HG02759 (cell line): ENCODE data around the gene SEMA6A.

Experiments used
- ATAC-seq: cut with Tn5 transposase; IDR thresholded peaks from one replicate; pipeline ENCODE4 v1.9.1; 2021; ENCODE audit warnings: mild to moderate bottlenecking, moderate library complexity; ENCODE audit not compliant: unreplicated experiment

SEMA6A gene, protein sequence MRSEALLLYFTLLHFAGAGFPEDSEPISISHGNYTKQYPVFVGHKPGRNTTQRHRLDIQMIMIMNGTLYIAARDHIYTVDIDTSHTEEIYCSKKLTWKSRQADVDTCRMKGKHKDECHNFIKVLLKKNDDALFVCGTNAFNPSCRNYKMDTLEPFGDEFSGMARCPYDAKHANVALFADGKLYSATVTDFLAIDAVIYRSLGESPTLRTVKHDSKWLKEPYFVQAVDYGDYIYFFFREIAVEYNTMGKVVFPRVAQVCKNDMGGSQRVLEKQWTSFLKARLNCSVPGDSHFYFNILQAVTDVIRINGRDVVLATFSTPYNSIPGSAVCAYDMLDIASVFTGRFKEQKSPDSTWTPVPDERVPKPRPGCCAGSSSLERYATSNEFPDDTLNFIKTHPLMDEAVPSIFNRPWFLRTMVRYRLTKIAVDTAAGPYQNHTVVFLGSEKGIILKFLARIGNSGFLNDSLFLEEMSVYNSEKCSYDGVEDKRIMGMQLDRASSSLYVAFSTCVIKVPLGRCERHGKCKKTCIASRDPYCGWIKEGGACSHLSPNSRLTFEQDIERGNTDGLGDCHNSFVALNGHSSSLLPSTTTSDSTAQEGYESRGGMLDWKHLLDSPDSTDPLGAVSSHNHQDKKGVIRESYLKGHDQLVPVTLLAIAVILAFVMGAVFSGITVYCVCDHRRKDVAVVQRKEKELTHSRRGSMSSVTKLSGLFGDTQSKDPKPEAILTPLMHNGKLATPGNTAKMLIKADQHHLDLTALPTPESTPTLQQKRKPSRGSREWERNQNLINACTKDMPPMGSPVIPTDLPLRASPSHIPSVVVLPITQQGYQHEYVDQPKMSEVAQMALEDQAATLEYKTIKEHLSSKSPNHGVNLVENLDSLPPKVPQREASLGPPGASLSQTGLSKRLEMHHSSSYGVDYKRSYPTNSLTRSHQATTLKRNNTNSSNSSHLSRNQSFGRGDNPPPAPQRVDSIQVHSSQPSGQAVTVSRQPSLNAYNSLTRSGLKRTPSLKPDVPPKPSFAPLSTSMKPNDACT

DNA sequence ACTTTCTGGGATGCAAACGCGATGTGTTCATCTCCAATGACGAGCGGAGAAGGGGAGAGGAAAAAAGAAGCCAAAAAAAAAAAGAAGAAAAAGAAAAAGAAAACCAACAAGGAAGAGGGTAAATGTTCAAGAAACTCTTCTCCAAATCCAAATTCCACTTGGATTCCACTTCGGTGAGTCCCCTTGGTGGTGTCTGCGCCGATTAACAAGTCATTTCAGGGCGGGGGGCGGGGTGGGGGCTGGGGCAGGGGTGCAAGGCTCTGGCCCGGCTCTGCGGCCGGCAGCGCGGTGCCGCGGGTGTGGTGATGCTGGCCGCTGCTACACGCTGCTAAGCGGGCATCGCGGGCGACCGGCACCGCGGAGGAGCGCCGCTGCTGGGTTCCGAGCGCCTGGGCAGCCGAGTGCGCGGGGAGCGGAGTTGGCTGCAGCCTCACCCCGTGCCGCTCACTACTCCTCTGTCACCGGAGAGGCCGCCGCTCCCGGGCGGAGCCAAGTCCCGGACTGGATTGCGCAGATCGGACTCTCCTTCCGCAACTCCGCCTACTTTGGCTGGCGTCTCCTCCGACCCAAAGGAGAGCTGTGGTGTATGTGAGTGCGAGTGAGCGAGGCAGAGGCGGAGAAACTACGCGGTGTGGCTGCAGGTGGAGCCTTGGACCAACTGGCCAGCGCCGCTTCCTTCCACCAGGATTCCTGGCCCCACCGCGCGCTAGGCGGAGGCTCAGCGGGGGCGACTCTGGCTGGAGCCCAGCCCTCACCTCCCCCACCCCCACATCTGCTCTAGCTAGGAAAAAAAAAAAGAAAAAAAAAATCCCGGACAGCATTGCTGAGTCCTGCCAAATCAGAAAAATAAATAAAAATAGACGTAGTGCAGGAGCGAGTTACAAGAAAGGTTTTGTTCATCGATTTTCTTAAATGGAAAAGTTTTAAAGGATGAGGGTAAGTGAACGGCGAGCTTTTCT lies at the start of gene SEMA6A:
Gene SEMA6A (minus strand): TSS at position 457 of the 959 bp plus-strand sequence. CDS start 69,879 bp downstream, outside the sequence.
- ATAC-seq: peak; percentile 60

DNA sequence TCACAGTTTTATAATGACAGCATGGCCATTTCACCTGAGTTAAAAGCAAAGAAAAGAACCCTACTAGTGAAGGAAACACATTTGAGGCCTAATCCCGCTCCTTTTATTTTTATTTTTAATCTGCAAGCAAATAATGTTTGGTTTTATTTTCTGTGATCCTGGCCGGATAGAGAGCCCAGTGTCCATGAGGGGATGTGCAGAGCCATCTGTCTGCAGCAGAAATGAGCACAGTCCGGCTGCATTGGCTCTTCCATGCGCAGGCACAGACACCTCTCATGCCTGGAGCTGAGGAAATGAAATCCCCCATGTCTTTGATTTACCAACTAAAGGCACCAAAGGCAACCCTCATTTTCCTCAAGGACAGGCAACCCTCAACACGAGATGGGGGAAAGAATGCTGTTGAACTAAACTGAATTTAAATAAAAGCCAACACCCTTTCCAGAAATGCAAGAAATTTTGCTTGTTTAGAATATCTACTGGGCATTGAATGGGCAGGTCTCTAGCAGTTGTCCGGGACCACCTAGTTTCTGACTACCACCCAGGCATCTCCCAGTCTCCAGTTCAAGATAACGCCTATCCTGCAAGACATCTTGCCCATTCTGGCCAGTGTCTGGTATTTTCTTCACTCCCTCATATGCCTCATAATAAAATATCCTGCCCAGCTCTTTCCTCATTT lies 47.9 kb upstream of the SEMA6A start:
- no peak for ATAC-seq

DNA sequence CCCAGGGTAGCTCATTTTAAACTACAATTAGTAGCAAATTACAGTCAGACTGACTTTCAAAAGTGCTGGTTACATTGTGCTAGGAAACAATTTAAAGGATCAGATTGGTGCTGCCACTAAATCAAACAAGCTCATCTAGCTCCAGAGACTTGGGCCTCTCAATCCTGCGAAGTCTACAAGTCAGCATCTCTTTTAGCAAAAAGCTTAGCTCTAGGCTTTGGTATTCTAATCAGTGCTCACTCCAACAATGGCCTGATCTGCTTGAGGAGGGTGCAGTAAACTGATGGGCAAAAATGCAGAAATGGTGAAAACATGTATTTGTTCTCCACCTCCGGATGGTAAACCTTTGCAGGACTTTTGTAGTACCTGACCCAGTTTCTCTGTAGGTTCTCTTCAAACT lies 47.0 kb upstream of the SEMA6A start:
- ATAC-seq: no peak

DNA sequence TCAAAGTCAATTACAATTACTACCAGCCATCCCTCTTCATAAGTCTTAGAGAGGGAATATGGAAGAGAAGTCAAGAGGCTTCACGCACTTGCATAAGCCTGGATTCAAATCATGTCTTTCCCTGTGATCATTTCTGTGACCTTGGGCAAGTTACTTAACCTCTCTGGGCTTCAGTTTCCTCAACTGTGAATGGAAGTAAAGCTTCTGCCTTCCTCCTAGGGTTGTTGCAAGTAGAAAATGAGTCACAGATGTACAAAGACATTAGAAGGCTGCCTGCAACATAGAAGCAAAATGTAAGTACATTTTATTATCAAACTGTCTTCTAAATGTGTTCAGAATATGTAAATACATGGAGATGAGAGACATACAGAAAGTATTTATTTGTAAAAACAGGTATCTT lies 42.3 kb upstream of the SEMA6A start:
- ATAC-seq: no peak

DNA sequence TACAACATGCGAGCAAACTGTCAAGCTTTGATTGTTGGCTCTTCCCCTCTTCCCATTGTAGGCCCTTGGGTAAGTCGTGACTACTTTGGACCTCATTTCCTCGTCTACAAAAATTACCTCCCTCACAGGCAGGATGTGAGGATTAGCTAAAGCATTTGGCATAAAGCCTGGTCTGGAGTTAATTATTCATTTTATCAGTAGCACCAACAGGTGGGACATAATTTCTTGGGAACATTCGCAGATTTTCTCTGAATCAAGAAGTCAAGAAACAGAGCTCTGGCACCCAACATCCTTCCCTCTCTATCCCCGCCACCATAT lies 39.9 kb upstream of the SEMA6A start:
- no peak for ATAC-seq

DNA sequence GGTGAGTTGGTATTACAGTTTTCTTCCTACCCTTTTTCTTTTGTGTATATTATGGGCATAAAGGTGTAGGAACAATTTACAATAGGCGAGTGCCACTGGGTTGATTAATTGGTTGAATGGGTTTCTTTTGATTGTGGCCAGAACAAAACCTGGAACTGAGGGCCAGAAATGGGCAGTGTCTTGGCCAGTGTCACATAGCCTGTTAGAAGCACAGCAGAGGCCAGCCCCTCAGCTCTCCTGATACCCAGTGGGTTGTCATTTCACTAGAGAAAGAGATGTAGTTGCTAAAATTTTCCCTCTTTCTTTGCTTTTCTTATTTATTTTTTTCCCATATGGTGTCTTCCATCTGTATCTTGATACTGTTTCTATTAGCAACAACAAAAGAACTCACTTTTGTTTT lies 38.8 kb upstream of the SEMA6A start:
- ATAC-seq: peak; percentile 31

DNA sequence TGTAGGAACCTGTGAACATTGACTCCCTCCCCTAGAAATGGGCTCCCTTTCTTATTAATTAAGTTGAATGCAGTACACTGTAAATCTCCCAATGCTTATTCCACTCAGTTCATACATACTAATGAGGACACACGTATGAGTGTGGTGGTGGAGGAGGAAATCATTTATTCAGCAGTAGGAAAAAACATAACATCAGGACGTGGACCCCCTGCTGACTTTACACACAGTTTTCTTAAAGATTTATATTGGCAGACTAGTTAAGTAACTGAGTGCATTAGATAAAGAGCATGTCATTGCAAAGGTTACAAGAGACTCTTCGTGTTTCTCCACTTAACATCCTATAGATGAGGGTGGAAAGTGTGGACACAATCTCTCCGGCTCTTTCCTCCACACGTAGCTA lies 37.8 kb upstream of the SEMA6A start:
- ATAC-seq: no peak

DNA sequence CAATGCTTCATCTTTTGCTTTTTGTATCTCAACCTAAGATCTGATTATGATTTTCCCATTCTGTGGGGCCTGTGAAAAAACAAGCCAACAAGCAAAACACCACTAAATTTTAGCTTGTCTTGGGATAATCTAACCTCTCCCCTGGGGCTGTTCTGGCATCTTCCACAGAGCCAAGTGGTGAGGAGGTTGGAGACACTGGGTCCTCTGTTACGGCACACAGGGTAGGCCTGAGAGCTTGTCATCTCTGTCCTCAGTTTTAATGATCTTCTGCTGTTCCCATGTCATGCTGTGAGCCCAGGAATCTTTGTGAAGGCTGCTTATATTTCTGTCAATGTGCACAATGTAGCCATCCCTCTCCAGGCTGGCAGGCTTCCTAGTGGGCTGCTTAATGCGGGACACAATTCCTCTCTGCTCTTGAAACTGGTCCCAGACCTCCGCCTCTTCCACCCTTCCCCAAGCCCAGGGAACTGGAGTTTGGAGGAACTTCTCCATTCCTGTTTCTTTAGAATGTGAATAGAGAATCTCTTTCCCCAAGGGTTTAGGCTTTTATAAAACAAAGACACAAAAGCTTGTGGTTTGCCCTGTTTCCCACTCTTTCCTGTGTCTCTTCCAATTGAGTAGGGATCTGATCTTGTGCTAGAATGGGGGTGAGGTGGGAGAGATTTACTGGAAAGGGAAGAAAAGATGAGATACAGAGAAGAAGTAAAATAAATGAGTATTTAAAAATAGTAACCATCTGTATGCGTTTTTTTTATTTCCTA lies 30.9 kb upstream of the SEMA6A start:
- ATAC-seq: no peak

DNA sequence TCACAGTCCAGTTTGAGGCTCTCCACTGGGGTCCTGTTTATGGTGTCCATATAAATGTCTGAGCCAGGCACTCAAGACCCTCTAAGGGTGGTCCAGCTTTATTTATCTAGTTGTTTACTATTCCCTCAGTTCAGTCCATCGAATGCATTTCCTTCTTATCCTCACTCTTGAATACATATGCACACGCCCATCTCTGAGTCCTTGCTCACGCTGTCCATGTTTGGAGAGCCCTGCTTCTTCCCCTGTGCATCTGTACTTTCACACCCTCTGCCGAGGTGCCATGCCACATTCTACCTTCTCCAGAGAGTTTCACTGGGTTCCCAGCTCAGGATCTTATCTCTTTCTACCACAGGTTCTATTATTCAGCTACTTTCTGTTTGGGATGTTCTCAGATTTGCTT lies 30.2 kb upstream of the SEMA6A start:
- no peak for ATAC-seq

DNA sequence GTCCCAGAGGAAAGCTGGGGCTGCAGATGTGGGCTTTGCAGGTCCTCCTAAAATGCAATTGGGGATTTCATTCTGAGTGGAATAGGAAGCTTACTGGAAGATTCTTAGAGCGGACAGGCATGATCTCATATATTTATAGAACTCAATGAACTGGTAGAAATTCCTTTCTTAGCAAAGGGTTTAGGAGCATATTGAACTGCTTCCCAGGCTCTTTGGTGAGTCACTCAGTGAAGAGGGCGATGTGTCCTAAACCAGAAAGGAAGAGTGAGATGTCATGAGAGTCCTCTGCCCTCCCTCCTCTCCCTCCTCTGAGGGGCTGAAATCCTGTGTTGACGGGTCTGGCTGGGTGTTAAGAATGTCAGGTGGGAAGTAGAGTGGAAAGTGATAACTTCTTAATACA lies 26.3 kb upstream of the SEMA6A start:
- ATAC-seq: no peak

DNA sequence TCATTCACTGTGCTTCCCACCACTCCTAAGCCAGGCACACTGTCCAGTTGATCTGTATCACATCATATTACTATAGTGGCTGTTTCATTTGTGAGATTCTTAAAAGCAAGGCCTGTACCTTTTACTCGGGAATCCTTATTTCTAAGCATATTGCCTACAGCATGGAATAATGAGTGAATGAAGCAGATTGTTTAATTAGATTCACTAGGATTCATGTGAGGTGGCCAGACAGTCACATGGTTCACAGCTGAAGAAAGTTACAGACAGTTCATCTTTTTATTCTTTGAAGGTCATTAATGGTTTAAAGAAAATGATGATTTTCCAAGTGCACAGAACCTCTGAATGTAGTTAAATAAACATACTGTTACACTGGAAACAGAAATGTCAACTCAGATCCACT lies 24.3 kb upstream of the SEMA6A start:
- ATAC-seq: no peak

DNA sequence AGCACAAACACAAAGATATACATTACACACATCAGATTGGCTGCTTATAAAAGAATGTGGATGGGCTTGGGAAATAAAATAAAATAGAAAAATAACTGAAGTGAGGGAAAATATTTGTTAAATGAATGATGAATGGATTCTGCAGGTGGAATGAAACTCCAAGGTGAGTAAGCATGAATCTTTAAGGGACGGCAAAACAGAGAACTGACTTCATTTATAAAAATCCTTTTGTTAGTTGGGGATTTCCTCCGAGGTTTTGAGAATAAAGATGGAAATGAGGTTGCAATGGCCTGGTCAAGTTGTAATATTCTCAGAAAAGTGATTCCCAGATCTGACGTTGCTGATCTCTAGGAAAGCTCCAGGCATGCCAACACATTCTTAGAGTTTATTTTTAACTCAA lies 20.9 kb upstream of the SEMA6A start:
- no peak for ATAC-seq

DNA sequence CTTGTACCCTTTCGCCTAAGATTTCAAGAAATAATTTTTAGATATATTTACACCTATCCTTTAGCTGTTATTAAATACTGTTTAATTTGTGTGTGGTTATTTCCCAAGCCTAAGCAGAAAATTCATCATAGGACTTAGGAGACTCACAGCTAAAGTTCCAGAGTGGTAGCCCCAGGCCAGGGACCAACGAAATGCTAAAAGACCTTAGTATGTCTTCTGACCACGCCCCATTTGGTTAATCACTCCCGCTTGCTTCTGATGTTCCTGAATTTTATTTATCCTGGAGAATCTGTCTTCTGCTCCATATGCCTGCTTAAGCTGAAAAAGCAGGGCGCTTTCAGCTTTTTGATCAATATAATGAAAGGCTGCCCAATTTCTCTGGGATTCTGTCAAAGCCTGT lies 18.7 kb upstream of the SEMA6A start:
- no peak for ATAC-seq

DNA sequence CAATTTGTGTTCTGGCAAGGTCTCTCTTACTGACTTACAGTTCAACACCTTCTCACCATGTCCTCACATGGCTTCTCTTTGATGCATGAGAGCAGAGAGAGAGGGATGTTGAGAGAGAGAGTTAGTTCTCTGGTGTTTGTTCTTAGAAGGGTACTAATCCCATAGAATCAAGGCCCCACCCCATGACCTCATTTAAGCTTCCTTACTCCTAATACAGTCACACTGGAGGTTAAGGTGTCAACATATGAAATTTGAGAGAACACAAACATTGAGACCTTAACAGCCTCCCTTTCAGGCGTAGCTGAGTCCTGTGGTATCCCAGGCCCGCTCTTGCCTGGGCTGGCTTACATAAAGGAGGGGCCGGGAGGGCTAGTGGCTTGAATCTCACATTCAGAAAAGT lies 10.6 kb upstream of the SEMA6A start:
- no peak for ATAC-seq

DNA sequence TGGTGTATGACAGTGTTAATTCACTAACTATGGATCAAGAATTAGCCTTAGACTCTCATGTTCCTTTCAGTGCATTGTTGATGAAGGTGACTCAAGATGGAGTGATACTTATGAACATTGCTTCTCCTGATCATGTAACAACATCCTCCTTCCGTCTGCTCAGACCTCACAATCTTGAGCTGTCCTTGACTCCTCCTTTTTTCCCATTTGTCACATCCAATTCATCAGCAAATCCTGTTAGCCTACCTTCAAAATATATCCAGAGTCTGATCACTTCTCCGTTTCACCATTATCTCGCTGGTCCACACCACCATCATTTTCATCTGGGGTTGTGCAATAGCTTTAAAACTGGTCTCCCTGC lies 9.2 kb upstream of the SEMA6A start:
- ATAC-seq: no peak

DNA sequence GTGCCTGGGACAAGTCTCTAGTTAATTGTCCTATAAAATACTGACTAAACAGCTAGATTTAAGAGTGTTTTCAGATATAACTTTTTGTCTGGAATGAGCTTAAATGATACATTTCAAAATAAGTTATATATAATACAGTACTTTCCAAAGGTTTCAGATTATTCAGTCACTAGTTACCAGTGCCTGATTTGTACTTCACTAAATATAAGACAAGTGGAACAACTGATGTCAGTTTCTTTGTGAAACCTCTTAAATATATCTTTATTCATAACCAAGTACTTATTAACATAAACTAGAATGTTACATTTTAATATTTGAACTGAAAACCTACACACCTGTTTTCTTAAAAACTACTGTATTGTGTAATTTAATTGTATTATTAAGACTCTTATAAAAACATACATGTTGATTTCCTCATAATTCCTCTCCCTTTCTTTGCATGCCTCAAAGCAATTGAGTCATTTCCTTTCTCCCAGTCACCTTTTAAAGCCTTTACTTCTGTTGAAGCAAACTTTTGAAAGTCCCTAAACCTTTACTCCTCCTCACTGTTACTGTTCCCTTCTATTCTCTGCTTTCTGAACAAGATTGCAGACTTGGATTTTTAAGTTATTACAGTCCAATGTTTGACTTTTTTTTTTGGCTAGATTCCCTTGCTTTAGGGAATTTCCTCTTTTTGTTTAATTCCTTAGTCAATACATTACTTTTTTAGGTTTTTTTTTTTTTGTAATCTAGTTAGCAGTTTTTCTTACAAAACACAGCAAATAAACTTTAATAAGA lies 8.7 kb upstream of the SEMA6A start:
- ATAC-seq: no peak

DNA sequence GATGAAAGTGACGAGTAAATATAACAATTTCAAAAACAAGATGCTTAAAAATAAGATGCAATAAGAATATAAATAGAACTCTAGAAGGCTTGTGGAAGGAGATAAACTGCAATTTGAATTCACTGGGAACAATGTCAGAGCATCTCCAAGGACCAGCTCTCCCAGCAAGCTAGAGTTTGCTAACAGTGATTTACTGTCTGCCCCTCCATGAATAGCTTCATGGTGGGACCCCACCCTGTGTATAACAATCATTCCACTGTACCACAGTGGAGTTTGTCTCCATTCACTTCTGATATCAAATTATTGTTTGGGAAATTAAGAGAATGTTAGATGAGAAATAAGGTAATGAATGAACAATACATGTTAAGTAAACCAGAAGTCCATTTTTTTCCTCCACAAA lies 7.3 kb upstream of the SEMA6A start:
- no peak for ATAC-seq

DNA sequence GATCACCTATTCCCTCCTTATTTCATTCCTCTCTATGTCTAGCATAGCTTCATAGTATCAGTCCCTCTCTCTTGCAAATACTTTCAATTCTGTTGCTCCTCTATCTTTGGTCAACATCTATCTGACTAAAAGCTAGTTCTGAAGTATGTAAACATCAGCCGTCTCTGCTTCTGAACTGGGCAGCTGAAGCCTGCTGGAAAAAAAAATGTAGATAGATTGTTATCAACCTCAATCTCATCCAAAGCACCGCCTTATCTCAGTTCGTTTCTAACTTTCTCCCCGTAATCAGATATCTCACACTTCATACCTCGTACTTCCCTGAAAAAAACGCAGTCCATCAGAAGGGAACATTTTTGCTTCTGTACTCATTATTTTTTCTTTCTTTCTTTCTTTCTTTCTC lies 4.5 kb upstream of the SEMA6A start:
- no peak for ATAC-seq

DNA sequence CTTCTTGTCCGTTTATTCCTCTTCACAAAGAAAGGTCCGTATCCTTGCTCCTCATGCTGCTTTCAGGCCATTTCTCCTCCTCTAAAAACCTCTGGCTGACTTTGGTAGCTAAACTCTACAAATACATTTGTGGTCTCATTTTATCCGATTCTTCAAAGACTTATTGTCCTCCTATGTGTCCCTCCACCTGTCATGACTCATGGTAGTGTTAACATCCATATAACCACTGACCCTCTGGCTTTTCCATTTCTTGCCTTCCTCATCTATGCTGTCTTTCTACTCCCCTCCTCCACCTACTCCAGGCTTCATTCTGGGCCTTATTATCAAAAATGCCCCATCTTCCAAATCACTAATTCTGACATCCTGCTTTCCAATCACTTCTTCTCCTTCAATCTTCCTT lies 4.1 kb upstream of the SEMA6A start:
- no peak for ATAC-seq
